ENCODE measurements around the gene INO80B.
"Not testable (repeated sequence)": the region's sequence is repeated elsewhere in the genome, so short reads cannot be mapped to it uniquely, and the experiment has no call there.

The INO80B gene

GRCh38 chr2:74426181-74426758 lies 28.6 kb upstream of the INO80B start:
- no peak for DNase-seq (ENCODE audit: low spot score)

- DNase-seq (ENCODE audit: low spot score), result no peak
Observed at GRCh38 chr2:74427551-74427950, 27.3 kb upstream of the INO80B start.

- no peak for DNase-seq (ENCODE audit: low spot score)
Observed at GRCh38 chr2:74428675-74429074, 26.2 kb upstream of the INO80B start.

GRCh38 chr2:74429487-74430451 lies 25.1 kb upstream of the INO80B start:
- DNase-seq (ENCODE audit: low spot score), result no peak

GRCh38 chr2:74430502-74430901 lies 24.4 kb upstream of the INO80B start:
- DNase-seq (ENCODE audit: low spot score), result no peak

- no peak for DNase-seq (ENCODE audit: low spot score)
Observed at GRCh38 chr2:74436111-74436805, 18.6 kb upstream of the INO80B start.

GRCh38 chr2:74436848-74437695 lies 17.8 kb upstream of the INO80B start:
- no peak for DNase-seq (ENCODE audit: low spot score)

GRCh38 chr2:74438248-74438647 lies 16.6 kb upstream of the INO80B start:
- DNase-seq (ENCODE audit: low spot score), result no peak

GRCh38 chr2:74439373-74439772 lies 15.5 kb upstream of the INO80B start:
- no peak for DNase-seq (ENCODE audit: low spot score)

GRCh38 chr2:74439803-74440377 lies 15.0 kb upstream of the INO80B start:
- no peak for DNase-seq (ENCODE audit: low spot score)

GRCh38 chr2:74440378-74441169 lies 14.3 kb upstream of the INO80B start:
- DNase-seq (ENCODE audit: low spot score), result peak; percentile 81

- DNase-seq (ENCODE audit: low spot score), result no peak
Observed at GRCh38 chr2:74441170-74441689, 13.7 kb upstream of the INO80B start.

- DNase-seq (ENCODE audit: low spot score), result peak; percentile 47
Observed at GRCh38 chr2:74441690-74442482, 13.0 kb upstream of the INO80B start, which contains the start of gene RTKN. TSS of gene RTKN (minus strand) at chr2:74441937. CDS start at chr2:74441816, 121 bp downstream.

- DNase-seq (ENCODE audit: low spot score), result not testable (repeated sequence)
Observed at GRCh38 chr2:74442483-74443297, 12.2 kb upstream of the INO80B start.

- no peak for DNase-seq (ENCODE audit: low spot score)
Observed at GRCh38 chr2:74444498-74445318, 10.2 kb upstream of the INO80B start.

- no peak for DNase-seq (ENCODE audit: low spot score)
Observed at GRCh38 chr2:74447230-74447999, 7.5 kb upstream of the INO80B start.

GRCh38 chr2:74448771-74449170 lies 6.1 kb upstream of the INO80B start:
- no peak for DNase-seq (ENCODE audit: low spot score)
